DMS114 treated with DMSO at 0.1 percent for 48 hours (cell line): ENCODE data around the gene SFTPA1.
"Not testable (repeated sequence)": the region's sequence is repeated elsewhere in the genome, so short reads cannot be mapped to it uniquely, and the experiment has no call there.

Experiments used
- DNase-seq: peaks from one replicate; lab custom pipeline; 2025; ENCODE audit not compliant: unreplicated experiment; lab: John Stamatoyannopoulos, UW

The SFTPA1 gene

DNA sequence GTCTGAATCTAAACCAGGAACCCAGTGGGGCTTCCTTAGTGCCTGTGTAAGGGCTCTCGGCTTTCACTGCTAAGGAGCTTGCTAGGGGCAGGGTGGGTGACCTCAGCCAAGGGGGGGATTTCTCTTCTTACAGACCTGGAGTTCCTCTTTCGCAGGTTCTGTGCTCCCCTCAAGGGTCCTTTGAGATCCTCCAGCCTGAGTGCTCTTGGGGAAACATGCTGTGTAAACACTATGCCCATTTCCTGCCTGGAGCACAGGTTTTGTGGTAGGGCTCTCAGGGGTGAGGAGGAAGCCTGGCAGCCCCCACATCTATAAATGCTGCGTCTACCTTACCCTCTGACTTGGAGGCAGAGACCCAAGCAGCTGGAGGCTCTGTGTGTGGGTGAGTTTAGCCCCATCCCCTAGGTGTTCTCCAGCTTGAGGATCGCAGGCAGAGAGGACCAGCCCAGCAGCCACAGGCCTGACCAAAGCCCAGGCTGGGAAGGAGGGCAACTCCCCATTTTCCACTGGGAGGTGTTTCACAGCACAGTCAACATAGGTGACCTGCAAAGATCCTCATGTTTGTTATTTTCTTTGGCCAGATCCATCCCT is at the start of gene SFTPA1:
TSS of gene SFTPA1 (plus strand) at position 339 of the 591 bp plus-strand sequence. CDS start 887 bp downstream, outside the sequence.
- no peak for DNase-seq

GRCh38 chr10:79561257-79561656 is 49.5 kb upstream of the SFTPA1 start:
- DNase-seq = no peak

GRCh38 chr10:79562135-79562756 is 48.5 kb upstream of the SFTPA1 start:
- DNase-seq = peak; percentile 47

- no peak for DNase-seq
Measured at GRCh38 chr10:79563426-79563825, 47.3 kb upstream of the SFTPA1 start.

GRCh38 chr10:79570624-79571023 is 40.1 kb upstream of the SFTPA1 start:
- not testable (repeated sequence) for DNase-seq

- no peak for DNase-seq
Measured at GRCh38 chr10:79579361-79579760, 31.4 kb upstream of the SFTPA1 start.

DNA sequence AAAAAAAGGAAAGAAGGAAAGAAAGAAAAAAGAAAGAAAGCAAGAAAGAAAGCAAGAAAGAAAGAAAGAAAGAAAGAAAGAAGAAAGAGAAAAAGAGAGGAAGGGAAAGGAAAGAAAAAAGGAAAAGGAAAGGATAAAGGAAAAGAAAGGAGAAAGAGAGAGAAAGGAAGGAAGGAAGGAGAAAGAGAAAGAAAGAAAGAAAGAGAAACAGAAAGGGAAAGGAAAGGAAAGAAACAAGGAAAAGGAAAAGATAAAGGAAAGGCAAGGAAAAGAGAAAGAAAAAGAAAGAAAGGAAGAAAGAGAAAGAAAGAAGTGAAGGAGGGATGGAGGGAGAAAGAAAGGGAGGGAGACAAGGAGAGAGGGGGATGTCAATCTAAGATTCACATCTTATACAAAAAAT is 29.7 kb upstream of the SFTPA1 start:
- no peak for DNase-seq

GRCh38 chr10:79582096-79582495 is 28.6 kb upstream of the SFTPA1 start:
- DNase-seq = no peak

DNA sequence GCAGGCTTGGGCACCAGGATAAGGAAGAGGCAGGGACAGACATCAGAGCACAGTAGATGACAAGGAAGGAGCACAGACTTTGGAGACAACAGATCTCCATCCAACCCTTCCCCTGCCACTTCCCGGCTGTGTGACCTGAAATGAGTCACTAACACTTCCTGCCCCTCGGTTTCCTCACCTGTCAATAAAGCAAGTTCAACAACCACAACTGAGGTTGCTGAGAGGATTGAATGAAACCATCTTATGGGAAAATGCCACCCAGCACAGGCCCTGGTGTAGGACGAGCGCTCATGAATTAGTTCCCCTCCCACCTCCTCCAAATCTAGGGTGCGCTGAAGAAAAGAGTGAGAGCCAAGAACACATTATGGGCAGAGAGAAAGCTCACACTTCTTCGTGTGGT is 27.8 kb upstream of the SFTPA1 start:
- not testable (repeated sequence) for DNase-seq

GRCh38 chr10:79583488-79584024 is 27.2 kb upstream of the SFTPA1 start:
- DNase-seq = no peak

DNA sequence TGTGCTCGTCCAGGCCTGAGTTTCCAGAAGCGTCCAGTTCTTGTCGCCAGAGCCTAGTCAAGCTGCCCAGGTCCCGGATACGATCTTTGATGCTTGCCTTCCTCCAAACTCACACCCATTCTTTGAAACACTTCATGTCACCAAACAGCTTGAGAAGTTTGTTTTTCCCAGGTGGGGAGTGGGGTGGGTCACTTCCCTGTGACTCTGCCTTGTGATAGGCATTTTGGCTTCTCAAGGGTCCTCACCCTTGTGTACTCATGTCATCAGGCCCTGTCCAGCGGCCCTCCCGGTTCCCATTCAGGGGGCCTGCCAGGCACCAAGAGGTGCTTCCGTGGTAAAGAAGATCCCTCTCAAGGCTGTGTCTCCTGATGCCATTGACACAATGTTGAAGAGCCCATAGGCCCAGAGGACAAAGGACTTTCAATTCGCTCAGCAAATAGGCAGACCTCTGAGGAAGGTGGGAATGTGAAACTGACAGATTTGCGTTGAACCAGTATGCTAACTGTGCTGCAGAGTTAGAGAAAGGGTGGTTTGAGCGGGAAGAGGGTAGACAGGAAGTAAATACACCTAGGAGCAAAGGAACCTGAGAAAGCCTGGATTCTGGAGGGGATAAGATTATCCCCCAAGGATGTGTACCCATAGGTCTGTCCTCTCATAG is 24.7 kb upstream of the SFTPA1 start:
- DNase-seq = no peak

GRCh38 chr10:79586933-79587332 is 23.8 kb upstream of the SFTPA1 start:
- DNase-seq = no peak

GRCh38 chr10:79588800-79589199 is 21.9 kb upstream of the SFTPA1 start:
- no peak for DNase-seq

DNA sequence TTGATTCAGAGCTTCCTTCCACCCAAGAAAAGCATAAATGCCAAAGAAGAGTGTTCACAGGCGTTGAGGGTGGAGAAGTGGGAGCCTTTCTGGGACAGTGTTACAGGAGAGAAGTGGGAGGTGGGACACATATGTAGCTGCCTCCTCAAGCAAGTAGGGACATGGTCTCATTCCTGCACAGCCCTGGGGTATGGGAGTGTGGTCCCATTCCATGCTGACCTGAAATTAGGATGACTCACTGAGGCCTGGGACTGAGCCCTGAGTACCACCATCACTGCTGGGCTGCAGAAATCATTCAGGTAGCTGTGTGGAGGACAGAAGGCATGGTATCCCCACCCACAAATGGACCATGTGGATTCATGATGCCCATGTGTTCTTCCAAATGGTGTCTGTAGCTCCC is 17.4 kb upstream of the SFTPA1 start:
- no peak for DNase-seq

GRCh38 chr10:79594565-79594964 is 16.2 kb upstream of the SFTPA1 start:
- not testable (repeated sequence) for DNase-seq

- DNase-seq = no peak
Measured at GRCh38 chr10:79595510-79595909, 15.2 kb upstream of the SFTPA1 start.

- not testable (repeated sequence) for DNase-seq
Measured at GRCh38 chr10:79599644-79600043, 11.1 kb upstream of the SFTPA1 start.

- no peak for DNase-seq
Measured at GRCh38 chr10:79601939-79602338, 8.8 kb upstream of the SFTPA1 start.

DNA sequence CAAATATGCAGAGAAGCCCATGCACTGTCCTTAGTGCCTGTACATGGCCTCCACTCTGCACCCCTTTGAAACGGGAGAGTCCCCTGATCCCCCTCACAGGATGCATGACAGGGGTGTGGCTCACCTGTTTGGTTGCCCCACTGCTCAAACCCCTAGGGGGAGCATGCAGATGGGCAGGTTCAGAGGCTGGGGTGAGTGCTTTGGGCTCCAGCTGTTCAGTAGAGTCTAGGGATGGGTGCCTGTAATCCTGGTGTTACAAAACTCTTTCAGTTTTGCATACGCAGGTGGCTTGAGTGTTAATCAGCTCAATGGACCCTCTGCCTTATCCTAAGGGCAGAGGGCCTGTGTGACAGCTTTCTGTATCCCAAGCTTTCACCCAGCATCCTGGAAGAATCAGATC is 7.8 kb upstream of the SFTPA1 start:
- DNase-seq = no peak

GRCh38 chr10:79604294-79604693 is 6.4 kb upstream of the SFTPA1 start:
- DNase-seq = no peak

DNA sequence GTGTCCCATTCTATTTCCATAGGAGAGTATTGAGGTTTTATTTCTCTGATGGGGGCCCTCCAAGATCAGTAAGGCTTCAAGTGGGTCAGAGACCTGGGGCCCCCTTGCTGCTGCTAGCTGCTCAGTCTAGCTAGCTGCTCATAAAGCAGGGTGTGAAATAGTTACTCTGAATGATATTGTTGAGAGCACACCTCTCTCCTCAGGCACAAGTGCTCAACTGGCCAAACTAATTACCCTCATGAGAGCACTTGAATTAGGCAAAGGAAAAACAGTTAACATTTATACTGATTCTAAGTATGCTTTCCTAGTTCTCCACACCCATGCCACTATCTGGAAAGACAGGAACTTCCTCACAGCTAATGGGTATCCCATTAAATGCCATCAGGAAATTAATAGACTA is 5.4 kb upstream of the SFTPA1 start:
- no peak for DNase-seq
